T-helper 2 cell treated with Interferon-gamma antibody and Interleukin-4, amounts not matched to agents 5 μg/mL and 100 μg/mL, for 36 hours (primary cell): ENCODE measurements around the gene EXOC4.
"Not testable (repeated sequence)": the region's sequence is repeated elsewhere in the genome, so short reads cannot be mapped to it uniquely, and the experiment has no call there.

ENCODE experiments used
- DNase-seq: peaks from one replicate; pipeline ENCODE4 v3.0.0; 2021; ENCODE audit warnings: low spot score
- H3K27ac Mint-ChIP-seq: one replicate; pipeline ENCODE4 v1.8.0; 2021; ENCODE audit warnings: mild to moderate bottlenecking, mixed read lengths
- H3K27me3 Mint-ChIP-seq: one replicate; pipeline ENCODE4 v1.8.0; 2021; ENCODE audit warnings: low read depth, mixed read lengths
- H3K36me3 Mint-ChIP-seq: one replicate; pipeline ENCODE4 v1.8.0; 2021; ENCODE audit warnings: low read depth, mixed read lengths
- H3K4me1 Mint-ChIP-seq: one replicate; pipeline ENCODE4 v1.8.0; 2021; ENCODE audit warnings: low read depth, mixed read lengths
- H3K4me3 Mint-ChIP-seq: one replicate; pipeline ENCODE4 v1.8.0; 2022; ENCODE audit warnings: mild to moderate bottlenecking, moderate library complexity, mixed read lengths
- H3K9me3 Mint-ChIP-seq: one replicate; pipeline ENCODE4 v1.8.0; 2021; ENCODE audit warnings: mixed read lengths

EXOC4 gene

GRCh38 chr7:133985300-133985699 lies 732.4 kb downstream of the EXOC4 start:
- Mint-ChIP-seq H3K36me3 (no peaks in the 10 kb centered on the region), H3K27me3 (no peaks in the 10 kb centered on the region), H3K4me1 (no peaks in the 10 kb centered on the region), H3K4me3 (no peak overlapping the region), H3K9me3 (no peaks in the 10 kb centered on the region), H3K27ac (no peak overlapping the region)
- no peak for DNase-seq

- Mint-ChIP-seq H3K9me3 (no peaks in the 10 kb centered on the region), H3K4me1 (no peaks in the 10 kb centered on the region), H3K36me3 (no peaks in the 10 kb centered on the region), H3K4me3 (no peak overlapping the region), H3K27me3 (no peaks in the 10 kb centered on the region), H3K27ac (no peak overlapping the region)
- DNase-seq = no peak
These were observed 734.7 kb downstream of the EXOC4 start for GRCh38 chr7:133987582-133987981.

GRCh38 chr7:133993547-133993946 lies 740.7 kb downstream of the EXOC4 start:
- no peak overlapping the region for H3K27ac Mint-ChIP-seq
- DNase-seq = no peak
- no peak overlapping the region for H3K4me3 Mint-ChIP-seq
- H3K36me3 Mint-ChIP-seq = no peaks in the 10 kb centered on the region
- H3K4me1 Mint-ChIP-seq = no peaks in the 10 kb centered on the region
- no peaks in the 10 kb centered on the region for H3K27me3 Mint-ChIP-seq
- H3K9me3 Mint-ChIP-seq = no peaks in the 10 kb centered on the region

GRCh38 chr7:133994100-133994499 lies 741.2 kb downstream of the EXOC4 start:
- not testable (repeated sequence) for H3K9me3 Mint-ChIP-seq, H3K4me1 Mint-ChIP-seq, DNase-seq, H3K4me3 Mint-ChIP-seq, H3K27me3 Mint-ChIP-seq, H3K36me3 Mint-ChIP-seq, H3K27ac Mint-ChIP-seq

- no peaks in the 10 kb centered on the region for H3K27me3 Mint-ChIP-seq
- H3K36me3 Mint-ChIP-seq = no peaks in the 10 kb centered on the region
- H3K4me3 Mint-ChIP-seq = no peak overlapping the region
- no peaks in the 10 kb centered on the region for H3K9me3 Mint-ChIP-seq
- no peaks in the 10 kb centered on the region for H3K4me1 Mint-ChIP-seq
- no peak for DNase-seq
- H3K27ac Mint-ChIP-seq = no peak overlapping the region
These were observed 744.6 kb downstream of the EXOC4 start for GRCh38 chr7:133997463-133997862.

GRCh38 chr7:133999178-133999577 lies 746.3 kb downstream of the EXOC4 start:
- Mint-ChIP-seq H3K4me1 (no peaks in the 10 kb centered on the region), H3K27ac (no peak overlapping the region), H3K27me3 (no peaks in the 10 kb centered on the region), H3K36me3 (no peaks in the 10 kb centered on the region), H3K4me3 (no peak overlapping the region), H3K9me3 (no peaks in the 10 kb centered on the region)
- no peak for DNase-seq

- Mint-ChIP-seq H3K9me3 (no peaks in the 10 kb centered on the region), H3K27me3 (no peaks in the 10 kb centered on the region), H3K4me3 (no peak overlapping the region), H3K27ac (no peak overlapping the region), H3K36me3 (no peaks in the 10 kb centered on the region), H3K4me1 (no peaks in the 10 kb centered on the region)
- DNase-seq = no peak
These were observed 752.1 kb downstream of the EXOC4 start for GRCh38 chr7:134004829-134005505.

GRCh38 chr7:134009314-134010110 lies 756.6 kb downstream of the EXOC4 start:
- H3K9me3 Mint-ChIP-seq = no peaks in the 10 kb centered on the region
- no peak overlapping the region for H3K27ac Mint-ChIP-seq
- no peak for DNase-seq
- H3K4me1 Mint-ChIP-seq = no peaks in the 10 kb centered on the region
- no peak overlapping the region for H3K4me3 Mint-ChIP-seq
- no peaks in the 10 kb centered on the region for H3K27me3 Mint-ChIP-seq
- no peaks in the 10 kb centered on the region for H3K36me3 Mint-ChIP-seq

- no peaks in the 10 kb centered on the region for H3K9me3 Mint-ChIP-seq
- no peaks in the 10 kb centered on the region for H3K4me1 Mint-ChIP-seq
- no peaks in the 10 kb centered on the region for H3K36me3 Mint-ChIP-seq
- no peaks in the 10 kb centered on the region for H3K27me3 Mint-ChIP-seq
- no peak overlapping the region for H3K27ac Mint-ChIP-seq
- H3K4me3 Mint-ChIP-seq = no peak overlapping the region
- DNase-seq = no peak
These were observed 760.4 kb downstream of the EXOC4 start for GRCh38 chr7:134013249-134013648.

- DNase-seq = no peak
- Mint-ChIP-seq H3K4me3 (no peak overlapping the region), H3K9me3 (no peaks in the 10 kb centered on the region), H3K36me3 (no peaks in the 10 kb centered on the region), H3K4me1 (no peaks in the 10 kb centered on the region), H3K27me3 (no peaks in the 10 kb centered on the region), H3K27ac (no peak overlapping the region)
These were observed 762.1 kb downstream of the EXOC4 start for GRCh38 chr7:134014935-134015334.

GRCh38 chr7:134016223-134016941 lies 763.5 kb downstream of the EXOC4 start:
- Mint-ChIP-seq H3K36me3 (no peaks in the 10 kb centered on the region), H3K9me3 (no peaks in the 10 kb centered on the region), H3K27me3 (no peaks in the 10 kb centered on the region), H3K27ac (no peak overlapping the region), H3K4me1 (no peaks in the 10 kb centered on the region), H3K4me3 (no peak overlapping the region)
- DNase-seq = no peak

GRCh38 chr7:134016942-134017303 lies 764.0 kb downstream of the EXOC4 start:
- no peak overlapping the region for H3K4me3 Mint-ChIP-seq
- H3K4me1 Mint-ChIP-seq = no peaks in the 10 kb centered on the region
- no peaks in the 10 kb centered on the region for H3K27me3 Mint-ChIP-seq
- no peaks in the 10 kb centered on the region for H3K9me3 Mint-ChIP-seq
- no peaks in the 10 kb centered on the region for H3K36me3 Mint-ChIP-seq
- no peak overlapping the region for H3K27ac Mint-ChIP-seq
- DNase-seq = no peak

GRCh38 chr7:134018306-134018705 lies 765.4 kb downstream of the EXOC4 start:
- no peak for DNase-seq
- Mint-ChIP-seq H3K4me1 (no peaks in the 10 kb centered on the region), H3K27me3 (no peaks in the 10 kb centered on the region), H3K27ac (no peak overlapping the region), H3K36me3 (no peaks in the 10 kb centered on the region), H3K4me3 (no peak overlapping the region), H3K9me3 (no peaks in the 10 kb centered on the region)

GRCh38 chr7:134019251-134019650 lies 766.4 kb downstream of the EXOC4 start:
- no peaks in the 10 kb centered on the region for H3K27me3 Mint-ChIP-seq
- no peak for DNase-seq
- H3K36me3 Mint-ChIP-seq = no peaks in the 10 kb centered on the region
- H3K27ac Mint-ChIP-seq = no peak overlapping the region
- no peaks in the 10 kb centered on the region for H3K9me3 Mint-ChIP-seq
- H3K4me1 Mint-ChIP-seq = no peaks in the 10 kb centered on the region
- no peak overlapping the region for H3K4me3 Mint-ChIP-seq
